Measurements from ENCODE around the gene GAGE2A. TPM values are rescaled to one million over a fixed set of nuclear protein-coding genes. Genes with fewer than 3 reads are reported as not detected.

The GAGE2A gene
- total RNA-seq, 2 donors from 2014 or later = not detected

GRCh38 chrX:49627086-49627777 lies 37.9 kb downstream of the GAGE2A start:
- Mint-ChIP-seq H3K4me3 (peak overlapping the region; percentile 75), H3K4me1 (no peaks in the 10 kb centered on the region), H3K36me3 (ENCODE audit: low read depth) (peaks cover 2% of the 10 kb centered on the region), H3K27me3 (no peaks in the 10 kb centered on the region), H3K27ac (no peak overlapping the region)
- DNase-seq (peak in 1 of 3 donors; percentile 13), ATAC-seq (peak; percentile 66)
- H3K9me3 ChIP-seq (ENCODE audit: control insufficient read depth, low read length, poor library complexity, severe bottlenecking) = no peaks in the 10 kb centered on the region

- Mint-ChIP-seq H3K27ac (no peak overlapping the region), H3K4me3 (no peak overlapping the region), H3K4me1 (no peaks in the 10 kb centered on the region), H3K27me3 (no peaks in the 10 kb centered on the region), H3K36me3 (ENCODE audit: low read depth) (no peaks in the 10 kb centered on the region)
- DNase-seq (no peak), ATAC-seq (no peak)
- H3K9me3 ChIP-seq (ENCODE audit: control insufficient read depth, low read length, poor library complexity, severe bottlenecking) = no peaks in the 10 kb centered on the region
These were observed 55.8 kb downstream of the GAGE2A start for GRCh38 chrX:49644991-49645637.

Other genes starting within 250 kb of the GAGE2A start
- not detected for gene GAGE12C, start 57.3 kb upstream of the GAGE2A start, total RNA-seq
- not detected for gene GAGE12D, start 47.8 kb upstream of the GAGE2A start, total RNA-seq
- not detected for gene GAGE12E, start 38.2 kb upstream of the GAGE2A start, total RNA-seq
- gene GAGE12F, start 28.7 kb upstream of the GAGE2A start, total RNA-seq = not detected
- gene GAGE12G, start 19.1 kb upstream of the GAGE2A start, total RNA-seq = not detected
- not detected for gene GAGE12H, start 9.5 kb upstream of the GAGE2A start, total RNA-seq
- not detected for gene GAGE1, start 9.5 kb downstream of the GAGE2A start, total RNA-seq
- not detected for gene PAGE1, start 106.5 kb downstream of the GAGE2A start, total RNA-seq
- not detected for gene PAGE4, start 239.8 kb downstream of the GAGE2A start, total RNA-seq

Data from T-helper 17 cell (primary cell).